CD4-positive, alpha-beta T cell treated with Interferon alpha-2 for 1 hour (primary cell): ENCODE data around the gene PGBD5.

Experiments
- DNase-seq, 2 donors: peaks; one replicate each; pipeline ENCODE4 v3.0.0-alpha.2; 2020 to 2022

The PGBD5 gene

DNA sequence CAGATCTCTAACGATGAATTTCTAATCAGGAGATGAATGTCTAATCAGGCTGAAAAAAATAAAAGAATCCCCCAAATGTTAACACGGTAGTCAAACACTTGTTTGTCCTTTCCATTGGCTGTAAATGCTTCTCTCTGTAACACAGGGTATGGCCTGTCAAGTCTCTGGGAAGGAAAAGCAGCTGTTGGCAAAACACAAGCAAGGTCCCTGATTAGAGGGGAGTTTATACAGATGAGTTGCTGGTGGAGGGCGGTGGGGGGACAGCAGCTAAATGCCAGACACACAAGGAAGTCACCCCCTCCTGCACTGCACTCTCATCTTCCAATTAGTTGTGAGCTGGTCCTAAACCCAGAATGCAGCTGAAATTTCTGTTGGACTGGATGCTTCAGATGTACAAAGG, 51.0 kb downstream of the PGBD5 start:
- DNase-seq, result no peak

DNA sequence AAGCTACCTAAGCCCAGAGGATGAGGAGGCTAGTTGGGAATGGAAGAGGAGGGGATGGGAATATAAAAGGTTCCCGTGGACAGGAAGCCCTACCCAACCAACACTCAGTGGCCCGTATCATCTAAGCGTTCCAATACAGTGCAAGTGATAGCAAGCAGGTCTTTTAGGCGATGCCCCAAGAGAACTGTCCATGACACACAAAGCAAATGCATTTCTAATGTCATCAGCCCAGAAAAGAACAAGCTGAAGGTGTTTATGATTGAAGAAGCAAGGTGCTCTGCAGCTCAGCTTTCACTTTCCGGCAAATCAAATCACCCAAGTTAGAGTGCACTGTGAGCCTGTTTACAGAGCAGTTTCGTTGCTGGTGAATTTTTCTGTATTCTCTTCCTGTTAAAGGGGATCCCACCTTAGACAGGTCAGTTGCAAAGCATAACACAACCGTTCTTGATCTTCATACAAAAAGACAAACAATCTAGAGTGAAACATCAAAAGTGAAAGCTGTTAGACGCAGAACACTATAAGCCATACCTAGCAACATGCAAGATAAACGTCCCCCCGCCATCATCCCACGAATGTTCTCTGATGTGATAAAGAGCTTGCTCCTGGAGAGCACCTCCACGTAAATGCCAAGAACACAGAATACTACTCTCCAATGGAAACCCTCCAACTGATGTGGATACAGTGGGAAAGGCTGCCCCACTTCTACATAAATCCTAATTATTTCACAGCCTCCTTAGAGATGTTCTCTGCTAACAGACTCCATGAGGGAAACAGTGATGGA, 54.0 kb downstream of the PGBD5 start:
- DNase-seq, result no peak

DNA sequence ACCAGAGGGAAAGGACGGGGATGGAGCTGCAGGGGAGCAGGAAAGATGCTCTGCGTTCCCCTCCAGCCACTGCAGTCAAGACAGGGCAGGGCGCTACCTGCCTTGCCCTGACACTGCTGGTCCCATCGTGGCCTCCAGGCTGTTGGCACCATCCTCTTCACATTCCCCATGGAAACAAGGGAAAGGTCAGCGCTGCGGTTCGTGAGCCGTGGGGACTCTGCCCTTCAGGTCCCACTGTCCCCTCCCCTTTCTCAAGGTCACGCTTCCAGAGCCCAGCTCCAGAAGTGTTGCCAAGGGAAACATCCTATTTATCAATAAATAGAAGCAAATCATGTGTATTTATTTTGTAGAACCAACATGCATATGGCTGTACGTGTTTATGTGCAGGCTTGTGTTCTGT, 56.0 kb downstream of the PGBD5 start:
- DNase-seq, result no peak

DNA sequence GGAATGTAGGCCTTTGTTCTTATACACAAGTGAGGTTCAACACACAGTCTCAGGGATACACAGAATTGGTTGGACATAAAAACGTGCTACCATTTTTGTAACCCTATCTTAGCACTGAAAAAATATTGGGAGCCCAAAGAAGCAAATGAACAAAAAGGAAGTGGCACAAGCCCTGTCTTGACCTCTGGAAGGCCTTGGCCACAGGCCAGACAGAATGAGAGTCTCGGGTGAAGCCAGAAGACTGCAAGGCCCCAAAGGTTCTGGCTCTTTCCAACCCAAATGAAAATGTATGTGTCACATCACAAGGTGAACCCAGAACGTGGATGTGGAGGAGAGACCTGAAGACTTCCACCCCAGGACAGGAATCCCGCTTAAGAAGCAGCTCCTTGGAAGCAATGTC, 57.3 kb downstream of the PGBD5 start:
- no peak for DNase-seq

DNA sequence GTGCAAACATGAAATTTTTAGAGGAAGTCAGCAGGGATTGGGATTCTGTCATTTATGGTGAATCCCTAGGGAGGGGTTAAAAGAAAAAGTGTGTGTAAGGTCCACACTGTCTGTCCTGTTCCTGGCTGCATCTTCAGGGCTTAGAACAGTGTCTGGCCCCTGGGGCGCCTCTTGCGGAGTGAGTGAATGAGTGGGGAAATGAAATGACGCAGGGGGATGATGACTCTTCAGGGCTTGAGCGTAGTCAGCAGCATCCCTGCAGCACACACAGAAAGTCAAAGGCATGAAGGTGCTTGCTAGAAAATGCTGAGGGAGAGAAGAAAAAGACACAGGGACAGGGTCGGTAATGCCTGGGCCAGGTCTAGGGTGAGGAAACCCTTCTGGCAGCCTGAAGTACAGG, 57.8 kb downstream of the PGBD5 start:
- no peak for DNase-seq

DNA sequence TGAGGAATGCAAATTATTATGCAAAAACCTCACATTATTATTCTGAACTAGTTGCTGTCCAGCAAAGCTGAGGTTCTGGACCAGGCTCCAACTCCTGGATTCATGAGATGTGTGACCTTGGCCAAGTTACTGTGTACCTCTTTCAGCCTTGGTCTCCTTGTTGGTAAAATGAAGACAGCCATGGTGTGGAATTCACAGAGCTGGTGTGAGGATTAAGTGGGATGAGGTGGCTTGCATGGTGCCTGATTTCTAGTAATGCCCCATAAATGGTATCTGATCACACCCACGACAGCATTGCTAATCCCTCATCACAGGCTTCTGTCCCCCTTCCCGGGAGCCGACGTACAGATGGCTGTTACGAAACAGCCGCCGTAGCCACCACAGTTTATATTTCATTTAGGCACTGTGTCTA, 59.6 kb downstream of the PGBD5 start:
- DNase-seq, result no peak

DNA sequence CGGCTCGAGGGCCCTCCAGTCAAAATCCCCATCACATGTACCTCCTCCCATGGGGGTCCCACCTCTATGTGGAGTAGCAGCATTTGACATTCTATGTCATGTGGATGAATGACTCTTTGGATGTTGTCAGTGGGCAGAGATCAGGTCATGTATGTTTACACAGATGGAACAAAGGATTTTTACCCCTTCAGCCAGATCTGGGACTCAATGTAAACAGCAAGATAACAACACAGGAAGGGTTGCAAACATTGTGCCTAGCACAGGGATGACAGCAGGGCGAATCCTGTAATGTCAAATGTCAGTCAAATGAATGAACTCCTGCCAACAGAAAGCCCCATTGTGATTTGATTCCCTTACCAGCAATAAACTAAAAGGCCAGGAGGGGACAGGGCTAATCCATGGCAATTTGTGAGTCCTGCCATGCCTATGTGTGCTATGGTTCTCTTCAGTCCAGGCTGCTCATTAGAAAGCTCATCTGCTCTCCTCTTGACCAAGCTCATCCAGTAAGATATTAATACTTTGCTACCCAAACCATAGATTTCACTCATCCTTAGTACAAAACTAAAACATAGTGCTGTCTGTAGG, 60.3 kb downstream of the PGBD5 start:
- DNase-seq, result no peak

DNA sequence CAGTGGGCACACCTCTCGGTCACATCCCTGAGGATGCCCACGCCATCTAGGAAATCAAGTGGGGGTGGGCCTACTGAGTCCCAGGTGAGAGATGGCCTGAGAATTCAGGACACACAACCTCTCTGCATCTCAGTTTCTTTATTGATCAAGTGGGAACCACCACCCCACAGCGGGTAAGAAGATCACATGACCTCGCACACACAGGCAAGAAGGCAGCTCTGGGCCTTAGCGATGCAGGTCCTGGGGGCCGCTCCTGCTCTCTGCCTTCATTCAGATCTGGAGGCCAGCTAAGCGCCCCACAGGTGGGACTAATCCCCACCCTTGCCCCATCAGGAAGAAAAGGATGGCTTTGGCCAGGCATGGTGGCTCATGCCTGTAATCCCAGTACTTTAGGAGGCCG, 63.2 kb downstream of the PGBD5 start:
- DNase-seq, result no peak

DNA sequence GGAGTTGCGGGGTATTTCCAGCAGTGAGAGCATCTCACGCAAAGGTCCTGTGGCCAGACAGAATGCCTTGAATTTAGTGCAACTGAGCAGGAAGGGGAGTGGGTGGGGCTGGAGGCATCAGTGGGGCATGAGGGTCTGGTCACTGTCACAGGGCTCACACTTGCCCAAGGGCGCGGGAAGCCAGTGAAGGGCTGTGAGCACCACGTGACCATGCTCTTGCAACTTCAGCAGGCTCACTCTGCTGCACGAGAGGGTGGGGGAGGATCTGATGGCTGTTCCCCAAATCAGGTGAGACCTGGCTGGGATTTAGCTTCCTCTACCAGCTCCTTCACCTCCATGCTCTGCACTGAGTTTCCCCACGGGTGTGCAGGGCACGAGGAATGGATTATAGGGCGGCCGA, 64.2 kb downstream of the PGBD5 start:
- no peak for DNase-seq

DNA sequence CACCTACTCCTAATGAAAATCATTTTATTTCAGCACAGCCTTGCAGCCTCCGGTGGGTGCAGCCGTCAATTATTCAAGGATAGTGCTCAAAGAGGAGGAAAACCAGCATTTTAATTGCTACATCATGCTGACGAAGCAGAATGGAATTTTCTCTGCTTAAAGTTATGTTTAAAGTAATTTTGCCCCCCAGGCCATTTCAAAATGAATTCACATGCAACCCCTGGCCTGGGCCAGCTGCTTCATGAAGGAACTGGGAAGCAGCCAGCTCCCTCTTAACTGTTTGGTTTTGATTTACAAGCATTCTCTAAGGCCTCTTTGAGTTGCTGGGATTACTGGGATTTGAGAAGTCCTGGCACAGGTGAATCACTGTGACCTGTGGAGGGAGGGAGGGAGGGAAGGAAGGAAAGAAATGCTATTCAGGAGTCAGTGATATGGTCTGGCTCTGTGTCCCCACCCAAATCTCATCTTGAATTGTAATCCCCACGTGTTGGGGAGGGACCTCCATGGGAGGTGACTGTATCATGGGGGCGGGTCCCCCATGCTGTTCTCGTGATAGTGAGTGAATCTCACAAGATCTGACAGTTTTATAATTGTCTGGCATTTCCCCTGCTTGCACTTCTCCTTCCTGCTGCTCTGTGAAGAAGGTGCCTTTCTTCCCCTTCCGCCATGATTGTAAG, 66.0 kb downstream of the PGBD5 start:
- no peak for DNase-seq

DNA sequence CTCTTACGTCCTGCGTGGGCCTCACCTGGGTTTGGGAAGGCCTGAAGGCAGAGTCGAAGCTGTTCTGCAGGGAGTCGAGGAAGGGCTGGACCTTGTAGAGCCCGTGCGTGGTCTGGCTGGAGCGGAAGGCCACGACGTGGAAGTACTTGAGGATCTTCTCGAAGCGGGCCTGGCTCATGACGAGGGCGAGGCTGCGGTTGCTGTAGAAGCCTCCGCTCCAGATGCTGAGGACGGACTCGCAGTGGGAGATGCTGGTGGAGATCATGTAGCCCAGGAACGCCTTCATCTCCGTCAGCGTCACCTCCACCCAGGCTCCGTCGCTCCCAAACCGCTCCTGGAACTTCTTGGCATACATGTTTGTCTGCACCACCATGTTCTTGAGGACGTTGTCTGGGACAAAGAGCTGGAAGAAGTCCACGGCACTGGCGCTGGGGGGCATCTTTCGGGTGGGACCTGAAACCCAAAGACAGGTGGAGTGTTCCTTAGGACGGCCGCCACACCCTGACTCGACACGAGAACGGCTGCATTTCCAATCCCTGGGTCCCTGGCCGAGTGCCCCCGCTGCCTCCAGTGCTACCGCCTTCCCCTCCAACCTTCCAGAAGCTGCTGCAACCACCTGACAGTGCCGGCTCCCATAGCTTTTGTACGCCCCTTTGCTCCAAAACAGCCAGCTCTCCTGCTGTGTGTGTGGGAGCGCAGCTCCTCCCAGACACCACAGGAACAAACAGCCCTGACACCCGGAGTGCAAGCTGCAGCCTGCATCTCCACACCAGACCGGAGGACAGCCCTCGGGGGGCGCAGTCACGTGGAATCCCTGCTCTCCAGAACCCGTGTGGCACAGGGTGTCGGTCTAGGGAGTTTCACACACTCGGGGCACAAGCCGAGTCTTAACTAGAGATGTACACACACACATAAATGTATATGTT, 69.0 kb downstream of the PGBD5 start:
- DNase-seq, result no peak

DNA sequence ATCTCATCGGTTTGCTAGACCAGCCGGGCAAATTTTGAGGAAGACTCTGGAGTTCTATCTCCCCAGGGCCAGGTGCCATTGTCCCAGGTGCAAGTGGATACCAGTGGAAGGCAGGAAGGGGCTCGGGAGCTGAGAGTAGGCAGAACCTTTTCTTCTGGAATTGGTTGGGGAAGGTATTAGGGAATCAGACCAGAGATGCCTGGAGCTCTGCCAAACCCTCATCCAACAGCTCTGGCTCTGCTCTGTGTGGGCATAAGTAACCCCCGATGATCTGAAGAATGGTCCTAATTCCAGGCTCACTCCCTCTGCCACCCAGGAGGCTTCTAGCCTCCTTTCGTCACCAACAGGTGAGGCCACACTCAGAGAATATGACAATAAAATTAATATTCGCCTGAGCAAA, 69.9 kb downstream of the PGBD5 start:
- DNase-seq, result no peak

DNA sequence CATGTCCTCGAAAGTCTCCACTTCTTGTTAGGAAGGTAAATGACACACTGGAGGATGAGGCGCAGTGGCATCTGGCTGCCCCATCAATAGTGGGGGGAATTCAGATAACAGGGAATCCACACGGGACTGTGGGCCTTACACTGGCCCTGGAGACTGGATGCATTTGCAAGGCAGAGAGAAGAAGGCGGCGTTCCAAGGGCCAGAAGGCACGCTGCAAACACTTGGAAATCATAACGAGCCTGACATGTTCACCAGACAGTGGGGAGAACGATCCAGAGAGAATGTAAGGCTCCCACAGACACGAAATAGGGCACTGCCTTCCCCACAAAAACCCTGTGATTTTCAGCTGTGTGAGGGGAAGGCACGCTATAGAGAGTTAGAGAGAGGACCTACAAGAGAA, 70.5 kb downstream of the PGBD5 start:
- DNase-seq, result no peak

DNA sequence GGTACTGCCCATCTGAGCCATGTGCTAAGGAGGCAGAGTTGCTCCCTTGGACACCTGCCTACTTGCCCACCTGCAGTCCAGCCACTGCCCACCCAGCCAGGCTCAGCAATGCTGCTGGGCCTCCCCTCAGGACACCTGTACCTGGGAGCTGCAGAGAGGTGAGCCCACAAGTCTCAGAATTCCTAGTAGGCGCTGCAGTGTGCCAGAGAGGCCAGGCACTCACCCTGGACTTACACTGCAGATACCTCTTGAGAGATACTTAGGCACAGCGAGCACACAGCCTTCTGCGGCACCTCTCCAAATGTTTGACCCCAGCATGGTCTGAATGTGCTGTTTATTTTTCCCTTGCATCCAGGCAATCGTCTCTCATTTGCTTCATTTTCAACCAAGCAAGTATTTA, 71.0 kb downstream of the PGBD5 start:
- DNase-seq, result no peak

DNA sequence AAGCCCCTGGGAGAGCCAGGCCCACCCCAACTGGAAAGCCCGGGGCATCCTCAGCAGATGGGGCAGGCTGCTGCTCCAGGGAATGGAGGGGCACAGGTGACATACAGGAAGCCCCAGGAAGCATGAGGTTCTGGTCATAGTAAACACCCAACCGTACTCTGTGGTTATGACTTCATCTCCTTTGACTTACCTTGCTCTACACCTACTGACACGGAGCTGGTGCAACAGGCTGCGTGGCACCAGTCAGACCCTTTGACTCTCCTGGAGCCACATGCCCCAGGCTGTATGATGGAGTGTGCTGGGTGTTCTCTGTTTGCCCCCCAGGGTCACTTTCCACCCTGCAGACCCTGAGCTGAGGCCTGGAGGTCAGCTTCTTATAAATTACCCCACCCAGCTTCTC, 72.1 kb downstream of the PGBD5 start:
- DNase-seq, result no peak

DNA sequence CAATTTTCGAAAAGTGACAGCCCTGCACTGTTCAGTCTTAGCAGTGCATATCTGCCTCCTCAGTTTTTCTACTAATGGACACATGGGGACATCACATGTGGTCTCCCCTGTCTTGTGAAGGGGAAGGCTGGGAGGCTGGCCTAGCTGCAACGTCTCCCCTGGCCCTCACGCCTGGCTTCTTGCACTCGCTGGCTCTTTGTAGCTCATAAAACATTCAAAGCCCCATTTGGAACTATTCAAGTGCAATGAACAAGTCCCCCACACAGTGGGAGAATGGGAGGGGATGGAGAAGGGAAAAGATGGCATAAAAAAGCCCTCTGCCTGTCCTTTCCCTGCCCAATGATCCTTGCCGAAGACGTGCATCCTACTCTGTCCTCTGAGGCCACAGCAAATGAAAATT, 73.6 kb downstream of the PGBD5 start:
- DNase-seq, result no peak

DNA sequence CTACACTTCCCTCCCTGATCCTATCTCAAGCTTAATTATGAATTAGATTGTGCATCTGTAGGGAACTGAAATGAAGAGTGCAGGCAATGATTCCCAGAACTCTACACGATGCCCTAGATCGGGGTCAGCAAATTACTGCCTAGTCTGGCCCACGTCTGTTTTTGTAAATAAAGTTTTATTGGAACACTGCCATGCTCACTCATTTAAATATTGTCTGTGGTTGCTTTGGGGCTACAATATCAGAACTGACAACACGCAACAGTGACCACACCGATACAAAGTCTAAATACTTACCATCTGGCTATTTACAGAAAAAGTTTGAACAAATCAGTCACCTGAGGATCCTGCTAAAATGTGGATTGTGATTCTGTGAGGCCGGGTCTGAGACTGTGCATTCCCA, 74.1 kb downstream of the PGBD5 start:
- no peak for DNase-seq

DNA sequence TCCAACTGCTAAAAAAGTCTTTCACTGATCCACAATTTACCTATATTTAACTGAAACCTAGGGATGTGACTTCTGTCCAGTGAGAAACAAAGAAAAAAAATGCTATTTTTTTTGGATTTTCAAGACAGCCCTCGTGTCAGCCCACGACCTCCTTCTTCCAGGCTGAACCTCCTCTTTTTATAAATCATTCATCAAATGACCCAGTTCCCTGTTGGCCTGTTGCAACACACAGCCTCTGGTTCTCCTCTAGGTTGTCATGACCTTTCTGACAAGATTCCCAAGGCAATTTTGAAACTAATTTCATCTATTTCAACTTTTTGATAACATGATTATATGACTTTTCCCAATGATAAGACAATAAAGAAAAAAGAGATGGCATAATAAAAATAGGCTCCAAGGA, 74.6 kb downstream of the PGBD5 start:
- no peak for DNase-seq

DNA sequence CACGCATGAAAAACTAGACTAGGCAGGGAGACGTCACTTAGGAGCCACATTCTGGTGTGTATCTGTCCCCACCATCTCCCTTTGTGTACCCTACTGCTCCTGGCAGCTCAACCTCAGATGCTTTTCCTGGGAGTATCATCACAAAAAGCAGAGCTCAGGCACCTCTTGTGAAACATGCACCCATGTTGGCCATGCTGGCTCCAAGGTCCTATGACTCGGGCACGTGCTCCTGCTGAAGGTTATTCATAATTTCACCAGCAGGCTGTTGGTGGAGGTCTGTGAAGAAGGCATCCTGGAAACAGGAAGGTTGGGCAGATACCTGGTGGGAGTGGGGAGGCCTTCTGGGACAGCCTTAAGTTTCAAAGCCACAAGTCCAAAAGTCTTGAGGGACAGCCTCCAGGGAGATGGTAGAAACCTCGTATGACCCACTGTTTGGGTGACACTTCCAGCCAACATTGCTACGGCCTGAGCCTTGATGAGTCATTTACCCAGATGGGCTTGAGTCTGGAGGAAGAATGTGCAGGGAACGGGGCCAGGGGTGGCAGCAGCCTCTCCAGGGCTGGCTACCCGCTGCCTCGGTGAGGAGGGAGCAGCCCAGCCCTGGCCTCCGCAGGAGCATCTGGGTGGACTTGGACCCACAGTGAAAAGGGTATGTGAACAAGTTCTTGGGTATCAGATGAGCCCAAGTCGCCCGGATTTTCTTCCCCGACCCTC, 75.8 kb downstream of the PGBD5 start:
- DNase-seq, result no peak

DNA sequence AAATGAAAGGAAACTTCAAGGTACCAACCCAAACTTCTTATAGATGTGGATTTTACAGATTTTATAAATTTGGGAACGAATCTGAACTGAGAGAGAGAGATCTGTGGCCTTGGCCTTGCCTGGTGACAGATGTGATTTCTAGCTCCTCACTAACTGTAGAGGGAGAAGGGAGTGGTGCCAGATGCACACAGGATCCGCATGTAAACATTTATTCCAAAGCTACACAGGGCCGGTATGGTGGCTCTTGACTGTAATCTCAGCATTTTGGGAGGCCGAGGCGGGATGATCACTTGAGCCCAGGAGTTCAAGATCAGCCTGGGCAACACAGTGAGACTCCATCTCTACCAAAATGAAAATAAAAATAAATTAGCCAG, 77.1 kb downstream of the PGBD5 start:
- DNase-seq, result no peak

DNA sequence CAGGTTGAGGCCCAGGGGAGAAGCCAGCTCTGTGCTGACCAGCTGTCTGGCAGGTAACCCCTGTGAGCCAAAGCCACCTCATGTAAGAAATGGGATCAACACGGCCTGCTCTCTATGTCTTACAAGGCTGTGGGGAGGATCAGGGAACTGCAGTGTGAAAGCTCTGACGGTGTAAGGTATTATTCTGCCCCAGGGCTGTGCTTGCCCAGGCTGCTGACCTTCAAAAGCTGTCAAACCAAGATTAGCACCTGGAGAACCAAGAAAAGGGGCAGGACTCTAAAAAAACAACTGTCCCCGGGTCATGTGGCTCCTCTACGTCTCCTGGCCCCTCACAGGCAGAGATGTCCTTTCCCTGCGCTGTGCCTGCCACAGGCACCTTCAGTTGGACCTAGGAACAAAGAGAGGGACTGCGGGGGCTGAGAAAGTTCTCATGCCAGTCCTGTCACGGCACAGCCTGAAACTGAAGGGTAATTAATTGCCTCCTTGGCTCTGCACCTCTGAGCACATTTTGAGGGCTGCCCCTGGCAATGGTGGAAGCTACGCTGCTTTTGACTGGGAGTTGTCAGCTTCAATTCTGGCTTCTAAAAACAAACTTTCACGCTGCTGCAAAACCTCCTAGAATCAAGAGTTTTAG, 77.6 kb downstream of the PGBD5 start:
- no peak for DNase-seq

DNA sequence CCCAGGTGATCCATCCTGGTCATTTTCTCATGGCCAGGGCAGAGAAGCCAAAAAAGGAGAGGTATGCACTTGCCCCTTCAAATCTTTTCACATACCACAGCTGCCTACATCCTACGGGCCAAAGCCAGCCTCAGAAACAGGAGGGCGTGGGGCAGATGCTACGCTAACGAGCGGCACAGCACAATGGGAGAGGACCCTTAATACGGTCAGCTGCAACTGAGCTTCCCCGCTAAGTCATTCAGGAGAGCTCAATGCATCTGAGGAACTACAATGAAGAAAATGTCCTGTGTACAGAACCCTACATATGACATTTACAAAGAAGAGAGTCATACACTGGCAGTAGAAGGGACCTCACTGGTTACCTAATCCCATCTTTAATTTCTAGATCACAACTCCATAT, 78.2 kb downstream of the PGBD5 start:
- DNase-seq, result no peak
